Measurements from ENCODE around the gene CD244.
"Not testable (repeated sequence)": the region's sequence is repeated elsewhere in the genome, so short reads cannot be mapped to it uniquely, and the experiment has no call there.

CD244 gene

DNA sequence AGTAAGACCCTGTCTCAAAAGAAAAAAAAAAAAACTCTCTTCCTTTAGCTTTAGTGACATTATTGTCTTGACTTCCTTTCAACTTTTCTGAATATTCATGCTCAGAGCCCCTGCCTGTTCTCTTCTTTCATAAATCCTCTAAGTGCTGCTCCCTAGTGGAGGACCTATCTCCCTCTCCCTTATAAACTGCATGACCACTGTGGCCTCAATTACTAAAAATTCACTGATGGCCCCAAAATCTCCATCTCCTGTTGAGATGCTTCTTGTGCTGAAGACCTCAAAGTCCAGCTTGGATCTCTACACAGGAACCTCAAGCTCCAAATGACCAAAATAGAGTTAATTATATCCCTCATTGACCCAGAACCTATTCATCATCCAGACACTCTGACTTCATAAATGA, 14.5 kb upstream of the CD244 start:
- no peak for DNase-seq

DNA sequence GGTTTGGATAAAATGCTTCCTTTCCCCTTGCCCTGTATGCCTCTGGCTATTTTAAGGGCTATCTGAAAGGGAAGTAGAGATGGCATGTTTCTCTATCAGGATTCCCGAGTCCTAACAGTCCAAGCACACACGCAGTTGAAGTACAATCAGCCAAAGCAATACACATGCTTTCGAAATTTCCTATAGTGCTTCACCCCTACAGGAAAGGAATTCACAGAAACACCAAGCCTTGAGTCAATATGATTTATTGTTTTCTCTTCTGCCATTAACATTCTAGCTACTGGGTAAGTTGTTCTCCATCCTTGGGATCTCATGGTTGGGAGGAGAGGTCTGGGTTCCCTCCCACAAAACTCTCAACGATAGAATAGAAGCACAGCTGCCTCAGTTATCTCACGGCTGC, 13.6 kb upstream of the CD244 start:
- no peak for DNase-seq

DNA sequence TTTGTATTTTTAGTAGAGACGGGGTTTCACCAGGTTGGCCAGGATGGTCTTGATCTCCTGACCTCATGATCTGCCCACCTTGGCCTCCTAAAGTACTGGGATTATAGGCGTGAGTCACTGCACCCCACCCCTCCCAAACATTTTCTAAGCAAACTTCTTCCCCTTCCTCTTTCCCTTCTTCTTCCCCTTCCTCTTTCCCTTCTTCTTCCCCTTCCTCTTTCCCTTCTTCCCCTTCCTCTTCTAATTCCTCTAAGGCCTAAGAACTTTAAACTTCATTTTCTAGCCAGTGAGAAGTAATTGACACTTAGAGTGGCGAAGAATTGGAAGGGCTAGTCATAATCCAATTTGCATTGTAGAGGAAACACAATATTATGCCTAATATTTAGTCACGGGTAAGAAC, 12.9 kb upstream of the CD244 start:
- DNase-seq = not testable (repeated sequence)

DNA sequence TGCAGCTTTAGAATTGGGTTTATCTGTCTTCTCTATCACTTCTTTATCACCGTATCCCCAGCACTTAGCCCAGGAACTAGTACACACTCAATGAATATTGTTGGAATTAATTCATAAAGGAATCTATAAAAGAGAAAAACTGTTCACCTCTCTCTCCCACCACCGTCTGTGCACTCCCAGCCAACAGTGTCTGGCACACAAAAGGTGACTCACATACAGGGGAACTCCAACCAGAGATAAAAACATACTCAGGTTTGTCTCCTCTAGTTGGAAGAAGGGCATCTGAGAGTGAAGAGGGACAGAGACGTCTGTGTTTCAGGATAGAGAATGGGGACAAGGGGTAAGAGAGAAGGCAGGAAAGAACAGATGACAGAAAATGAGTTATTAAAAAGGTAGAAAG, 12.2 kb upstream of the CD244 start:
- no peak for DNase-seq

DNA sequence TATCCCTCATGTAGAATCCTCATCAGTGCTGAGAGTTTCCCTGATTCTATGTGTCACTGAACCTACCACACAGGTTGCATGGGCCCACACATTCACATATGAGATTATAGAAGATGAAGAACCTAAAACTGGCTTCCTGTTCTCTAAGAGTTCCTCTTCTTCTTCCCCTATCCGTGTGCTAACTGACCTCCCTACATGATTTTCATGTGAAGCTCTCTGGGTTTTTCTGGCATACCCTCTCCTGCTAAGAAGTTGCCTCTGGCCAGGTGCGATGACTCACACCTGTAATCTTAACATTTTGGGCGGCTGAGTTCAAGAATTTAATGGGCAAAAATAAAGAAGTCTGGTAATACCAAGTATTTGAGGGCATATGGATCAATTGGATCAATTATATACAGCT, 5.5 kb upstream of the CD244 start:
- no peak for DNase-seq

DNA sequence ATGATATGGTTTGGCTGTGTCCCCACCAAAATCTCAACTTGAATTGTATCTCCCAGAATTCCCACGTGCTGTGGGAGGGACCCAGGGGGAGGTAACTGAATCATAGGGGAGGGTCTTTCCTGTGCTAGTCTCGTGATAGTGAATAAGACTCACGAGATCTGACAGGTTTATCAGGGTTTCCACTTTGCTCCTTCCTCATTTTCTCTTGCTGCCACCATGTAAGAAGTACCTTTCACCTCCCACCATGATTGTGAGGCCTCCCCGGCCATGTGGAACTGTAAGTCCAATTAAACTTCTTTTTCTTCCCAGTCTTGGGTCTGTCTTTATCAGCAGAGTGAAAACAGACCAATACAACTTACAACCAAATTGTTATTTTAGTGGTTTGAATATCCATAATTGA, 5.0 kb upstream of the CD244 start:
- DNase-seq = not testable (repeated sequence)

DNA sequence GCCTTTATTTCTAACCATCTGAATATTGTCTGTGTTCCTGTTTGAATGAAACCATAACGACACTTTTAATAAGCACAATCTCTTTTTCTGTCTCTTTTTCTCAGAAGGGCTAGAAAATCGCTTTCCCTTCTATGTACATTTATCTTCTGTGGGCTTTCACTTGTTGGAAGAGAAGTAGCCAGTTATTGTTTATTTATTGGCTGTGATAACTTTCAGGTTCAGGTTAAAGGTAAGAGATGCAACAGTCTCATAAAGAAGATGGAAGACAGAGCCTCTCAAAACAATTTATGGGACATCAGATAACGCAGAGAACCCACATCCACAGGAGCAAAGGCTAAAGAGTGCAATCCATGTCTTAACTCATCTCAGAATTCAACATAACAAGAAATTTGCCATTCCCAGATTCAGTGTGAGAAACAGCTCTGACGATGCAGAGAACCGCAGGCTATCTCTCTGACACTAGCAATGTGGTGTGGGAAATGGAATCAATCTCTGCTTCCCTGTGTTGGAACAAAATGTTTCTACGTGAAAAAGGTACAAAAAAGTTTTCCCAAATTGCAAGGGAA, 4.1 kb upstream of the CD244 start:
- no peak for DNase-seq

DNA sequence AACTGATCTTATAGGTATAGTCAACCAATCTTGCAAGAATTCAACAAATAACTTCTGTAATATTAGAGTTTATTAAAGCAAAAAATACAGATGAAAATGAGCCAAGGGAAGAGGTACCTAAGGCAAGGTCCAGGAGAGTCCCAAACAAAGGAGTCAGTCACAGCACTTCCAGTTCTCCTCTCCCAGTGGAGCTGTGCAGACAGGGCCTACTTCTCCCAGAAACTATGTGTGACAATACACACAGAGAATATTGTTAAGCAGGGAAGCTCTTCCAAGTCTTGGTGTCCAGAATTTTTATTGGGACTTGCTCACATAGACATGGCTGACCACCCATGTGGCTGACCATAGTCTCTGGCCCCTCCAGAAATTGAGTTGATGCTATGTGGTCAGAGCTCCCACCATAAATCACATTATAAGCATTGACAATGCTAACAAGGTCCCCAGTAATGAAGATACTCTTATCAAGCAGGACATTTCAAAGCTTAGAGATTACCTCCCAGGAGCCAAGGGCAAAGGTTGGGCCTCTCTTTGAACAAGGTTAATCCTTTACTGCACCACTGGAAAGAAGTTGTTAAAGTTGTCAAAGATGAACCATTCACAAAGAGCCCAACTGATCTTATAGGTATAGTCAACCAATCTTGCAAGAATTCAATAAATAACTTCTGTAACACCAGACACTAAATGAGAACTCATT, 3.5 kb upstream of the CD244 start:
- DNase-seq = no peak

DNA sequence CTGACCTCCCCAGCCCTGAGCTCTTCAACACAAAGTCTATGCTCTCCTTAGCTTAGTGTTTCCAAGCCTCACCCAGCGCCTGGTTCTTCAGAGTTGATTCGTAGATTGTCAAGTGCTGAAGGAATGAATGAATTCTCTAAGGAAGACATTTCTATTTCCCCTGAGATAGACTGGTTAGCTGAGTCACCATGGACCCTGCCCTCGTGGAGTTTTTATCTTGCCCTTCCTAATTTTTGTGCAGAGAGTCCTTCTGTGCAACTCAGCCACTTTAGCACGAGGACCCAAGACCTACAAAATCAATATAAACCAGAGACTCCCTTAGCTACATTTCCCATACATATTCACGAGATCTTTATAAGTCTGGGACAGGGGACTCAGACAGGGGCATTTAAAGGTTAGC, 2.6 kb upstream of the CD244 start:
- DNase-seq = no peak

DNA sequence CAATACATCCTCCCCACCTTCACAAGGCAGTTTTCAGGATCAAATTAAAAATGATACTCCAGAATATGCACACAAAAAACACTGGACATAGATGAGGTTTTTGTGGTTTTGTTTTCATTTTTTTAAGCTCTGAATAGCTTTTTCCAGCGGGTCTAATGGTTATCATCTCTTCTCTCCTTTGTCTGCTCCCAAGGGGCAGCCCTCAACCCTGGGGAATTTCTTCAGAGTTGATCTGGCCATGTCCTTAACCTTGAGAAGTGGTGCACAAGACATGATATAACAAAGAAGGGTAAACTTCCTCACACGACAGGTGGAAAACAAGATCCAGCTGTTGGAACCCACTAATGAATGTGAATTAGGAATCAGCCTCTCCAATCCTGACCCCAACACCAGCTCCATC, 1.5 kb upstream of the CD244 start:
- DNase-seq = no peak

DNA sequence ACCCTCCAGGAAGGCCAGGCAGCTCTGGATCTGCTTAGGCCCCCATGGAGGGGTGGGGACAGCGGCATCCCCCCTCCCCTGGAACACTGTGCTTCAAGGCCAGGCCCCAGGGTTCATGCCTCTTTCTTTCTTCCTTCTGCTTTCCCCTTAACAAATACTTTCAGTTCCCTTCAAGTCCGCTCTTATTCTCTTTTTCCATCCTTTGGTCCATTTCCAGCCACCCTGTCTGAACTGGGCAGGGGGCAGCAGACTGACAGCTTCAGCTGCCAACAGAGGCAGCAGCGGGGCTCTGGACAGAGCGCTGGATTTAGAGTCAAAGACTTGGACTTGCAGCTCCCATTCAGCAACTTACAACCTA, 1.1 kb upstream of the CD244 start:
- no peak for DNase-seq

DNA sequence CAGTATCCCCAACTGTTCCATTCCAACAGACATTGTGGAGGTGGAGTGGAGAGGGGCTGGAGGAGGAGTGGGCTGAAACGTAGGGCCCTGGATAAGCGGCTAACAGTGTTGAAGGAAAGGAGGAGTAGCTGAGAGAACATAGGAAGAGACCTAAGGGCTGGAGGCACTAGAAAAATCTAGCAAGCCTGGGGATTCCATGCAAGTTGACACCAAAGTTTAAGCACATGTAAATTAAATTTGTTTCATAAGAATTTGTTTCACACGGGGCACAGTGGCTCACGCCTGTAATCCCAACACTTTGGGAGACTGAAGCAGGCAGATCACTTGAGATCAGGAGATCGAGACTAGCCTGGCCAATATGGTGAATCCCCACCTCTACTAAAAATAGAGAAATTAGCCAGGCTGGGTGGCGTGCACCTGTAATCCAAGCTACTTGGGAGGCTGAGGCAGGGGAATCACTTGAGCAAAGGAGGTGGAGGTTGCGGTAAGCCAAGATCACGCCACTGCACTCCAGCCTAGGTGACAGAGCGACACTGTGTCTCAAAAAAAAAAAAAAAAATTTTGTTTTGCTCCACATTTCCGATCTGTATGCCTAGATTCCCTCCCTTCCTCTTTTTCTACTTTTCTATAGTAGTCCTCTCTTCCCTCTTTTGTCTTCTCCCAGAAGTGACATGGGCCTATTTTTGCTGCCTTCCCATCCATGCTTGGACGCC, 530 bp upstream of the CD244 start:
- no peak for DNase-seq

DNA sequence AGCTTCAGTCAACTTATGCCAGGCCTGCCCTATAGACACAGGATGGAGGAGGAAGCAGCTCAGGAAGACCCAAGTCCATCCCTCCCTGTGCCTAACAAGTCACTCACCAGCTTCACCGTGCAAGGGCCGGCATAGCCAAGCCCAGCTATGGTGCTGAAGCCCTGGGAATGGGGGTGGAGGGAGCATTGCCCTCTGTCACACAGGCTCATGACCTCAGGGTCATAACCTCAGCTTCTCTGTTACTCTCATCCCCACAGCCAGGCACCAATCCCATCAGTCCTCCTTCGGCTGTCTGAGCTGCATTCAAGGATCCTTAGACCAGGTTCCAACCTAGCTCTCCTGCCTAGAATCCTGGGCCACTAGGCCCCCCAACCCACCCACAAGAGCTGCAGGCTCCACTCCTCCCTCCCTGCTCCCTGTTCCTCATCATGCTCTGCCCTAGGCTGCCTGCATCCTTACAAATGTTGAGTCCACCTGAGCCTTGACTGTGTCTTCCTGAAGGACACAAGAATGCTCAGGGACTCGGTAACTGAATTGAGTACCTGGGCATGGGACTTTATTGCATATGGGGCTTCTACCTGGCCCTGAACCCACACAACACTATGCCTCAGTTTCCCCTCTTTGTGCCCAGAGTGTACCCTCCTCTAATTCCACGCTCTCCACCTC, 1.7 kb downstream of the CD244 start:
- DNase-seq = no peak

DNA sequence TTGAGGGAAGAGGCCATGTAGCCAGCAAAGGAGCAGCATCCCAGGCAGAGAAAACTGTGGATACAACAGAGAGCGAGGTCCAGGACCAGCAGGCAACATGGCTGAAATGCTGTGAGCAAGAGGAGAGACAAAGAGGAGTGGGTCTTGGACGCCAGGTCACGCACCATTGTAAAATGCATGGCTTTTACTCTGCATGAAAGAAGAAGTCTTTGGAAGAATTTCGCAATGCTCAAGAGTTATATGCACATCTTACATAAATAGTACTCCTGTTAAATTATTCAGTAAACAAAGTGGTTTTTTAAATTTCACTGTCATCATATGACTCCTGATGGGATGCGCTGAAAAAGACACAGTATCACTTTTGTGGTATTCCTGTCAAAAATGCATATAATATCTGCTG, 3.5 kb downstream of the CD244 start:
- DNase-seq = no peak

DNA sequence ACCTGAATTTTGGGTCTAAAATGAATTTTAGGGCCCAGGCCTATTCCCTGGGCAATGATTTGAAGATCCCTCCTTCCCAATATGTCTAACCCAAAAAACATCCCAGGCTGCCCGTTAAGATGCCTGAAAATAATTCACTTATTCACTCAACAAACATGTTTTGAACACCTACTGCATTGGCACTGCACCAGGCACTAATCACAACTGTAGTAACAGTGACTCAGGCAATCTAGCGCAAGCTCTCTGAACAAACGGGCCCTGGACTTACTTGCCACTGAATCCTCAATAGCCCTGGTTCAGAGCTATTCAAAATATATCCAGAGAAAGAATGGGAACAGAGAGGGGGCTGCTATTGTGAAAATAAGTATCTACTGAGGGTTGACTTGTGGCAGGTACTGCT, 4.2 kb downstream of the CD244 start:
- no peak for DNase-seq

DNA sequence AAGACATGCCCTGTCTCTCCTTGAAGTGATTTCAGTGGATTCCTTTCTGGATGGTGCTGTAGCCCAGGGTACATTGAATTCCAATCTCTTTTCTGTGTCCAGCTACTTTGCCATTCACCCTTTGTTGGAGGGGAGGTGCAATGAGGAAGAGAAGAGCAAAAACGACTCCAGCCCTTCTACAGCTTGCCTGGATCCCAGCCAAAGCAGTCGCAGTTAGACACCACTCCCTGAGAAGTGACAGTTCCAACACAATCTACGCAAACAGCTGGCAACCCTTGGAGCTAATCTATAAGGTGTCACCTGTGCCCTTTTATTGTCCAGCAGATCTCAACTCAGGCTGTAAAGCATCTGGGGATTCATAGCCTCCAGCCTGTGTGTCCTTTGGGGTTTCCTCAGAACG, 4.6 kb downstream of the CD244 start:
- no peak for DNase-seq

DNA sequence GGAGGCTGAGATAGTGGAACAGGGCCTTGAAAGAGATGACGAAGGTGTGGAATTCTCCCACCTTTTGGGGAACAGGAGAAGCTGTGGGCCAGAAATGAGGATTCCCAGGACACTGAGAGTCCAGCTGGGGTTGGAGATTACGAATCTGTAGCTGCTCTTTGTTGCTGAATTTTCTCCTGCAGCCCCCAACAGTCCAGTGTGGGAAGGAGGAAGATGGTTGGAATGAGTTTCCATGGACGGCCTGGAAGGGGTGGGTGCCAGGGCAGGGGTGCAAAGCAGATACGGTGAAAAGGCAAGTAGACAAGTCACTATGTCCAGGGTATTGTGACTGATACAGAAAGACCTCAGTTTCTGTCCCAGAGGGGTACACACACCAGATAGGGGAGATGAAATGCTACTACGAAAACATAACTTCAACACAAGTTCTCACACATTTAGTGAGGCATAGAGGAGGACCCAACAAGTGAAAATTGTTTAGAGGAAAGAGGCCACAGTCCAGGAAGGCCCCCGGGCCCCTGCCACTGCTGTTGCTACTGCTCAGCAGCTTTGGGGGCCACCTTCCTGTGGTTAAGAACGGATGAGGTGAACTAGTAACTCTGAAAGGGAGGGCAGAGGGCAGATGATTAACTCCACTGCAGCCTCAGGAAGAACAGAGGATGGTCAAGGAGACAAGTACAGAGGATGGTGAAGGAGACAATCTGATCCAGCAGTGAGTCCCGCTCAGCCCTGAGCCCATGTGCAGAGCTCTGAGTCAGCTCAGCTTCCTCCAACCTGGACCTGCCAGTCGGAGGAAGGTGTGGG, 7.3 kb downstream of the CD244 start:
- no peak for DNase-seq

DNA sequence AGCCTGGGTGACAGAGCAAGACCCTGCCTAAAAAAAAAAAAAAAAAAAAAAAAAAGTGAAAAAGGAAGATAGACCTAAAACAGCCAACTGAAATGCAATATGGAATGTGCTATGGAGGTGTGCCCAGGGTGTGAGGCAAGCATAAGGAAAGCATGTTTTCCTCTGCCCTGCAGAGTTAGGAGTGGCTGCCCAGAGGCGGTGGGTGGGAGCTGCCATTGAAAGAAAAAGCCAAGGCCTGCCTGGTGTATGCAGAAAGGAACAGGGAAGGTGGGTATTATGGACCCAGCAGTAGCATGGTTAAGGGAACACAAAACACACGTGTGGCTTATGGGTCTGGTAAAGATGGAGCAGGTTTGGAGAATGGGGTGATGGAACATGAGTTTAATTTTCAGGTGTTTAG, 8.9 kb downstream of the CD244 start:
- DNase-seq = no peak

DNA sequence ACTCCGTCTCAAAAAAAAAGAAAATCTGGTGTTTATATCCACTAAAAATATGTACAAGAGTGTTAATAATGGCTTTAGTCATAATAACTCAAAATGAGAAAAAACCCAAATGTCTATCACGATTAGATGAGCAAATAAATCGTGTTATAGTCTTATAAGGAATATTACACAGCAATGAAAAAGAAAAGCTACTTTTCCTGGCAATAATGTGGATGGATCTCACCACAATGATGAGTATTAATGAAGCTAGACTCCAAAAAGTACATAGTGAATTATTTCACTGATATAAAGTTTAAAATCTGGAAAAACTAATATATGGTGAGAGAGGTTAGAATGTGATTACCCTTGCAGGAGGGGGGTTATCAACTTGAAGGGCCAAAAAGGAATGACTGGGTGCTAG, 9.7 kb downstream of the CD244 start:
- DNase-seq = no peak

DNA sequence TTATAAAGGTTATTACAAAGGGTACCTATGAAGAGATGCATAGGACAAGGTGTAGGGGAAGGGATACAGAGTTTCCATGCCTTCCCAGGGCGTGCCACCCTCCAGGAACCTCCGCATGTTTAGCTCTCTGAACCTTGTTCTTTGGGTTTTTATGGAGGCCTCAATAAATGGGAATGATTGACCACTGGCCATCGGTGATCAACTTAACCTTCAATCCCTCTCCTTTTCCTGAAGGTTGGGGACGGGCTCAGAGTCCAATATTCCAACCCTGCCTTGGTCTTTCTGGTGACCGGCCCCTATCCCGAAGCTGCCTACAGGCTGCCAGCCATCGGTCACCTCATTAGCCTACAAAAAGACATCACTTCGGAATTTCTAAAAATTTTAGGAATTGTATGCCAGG, 11.7 kb downstream of the CD244 start:
- DNase-seq = no peak

DNA sequence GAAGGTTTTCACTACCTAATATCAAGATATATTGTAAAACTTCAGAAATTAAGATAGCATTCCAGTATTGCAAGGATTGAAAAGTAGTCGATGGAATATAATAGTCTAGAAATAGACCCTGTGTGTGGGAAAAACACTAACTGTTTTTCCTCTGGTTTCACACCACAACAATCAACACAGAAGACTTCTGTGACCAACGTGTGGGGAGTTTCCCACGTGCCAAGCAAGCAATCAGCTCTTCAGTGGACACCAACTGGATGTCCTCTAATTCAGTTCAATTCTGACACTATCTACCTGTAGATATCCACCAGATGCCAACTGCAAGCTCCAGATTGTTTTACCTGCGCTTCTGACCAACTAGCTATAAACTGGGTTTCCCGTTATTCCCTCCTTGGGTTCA, 12.1 kb downstream of the CD244 start:
- DNase-seq = no peak

DNA sequence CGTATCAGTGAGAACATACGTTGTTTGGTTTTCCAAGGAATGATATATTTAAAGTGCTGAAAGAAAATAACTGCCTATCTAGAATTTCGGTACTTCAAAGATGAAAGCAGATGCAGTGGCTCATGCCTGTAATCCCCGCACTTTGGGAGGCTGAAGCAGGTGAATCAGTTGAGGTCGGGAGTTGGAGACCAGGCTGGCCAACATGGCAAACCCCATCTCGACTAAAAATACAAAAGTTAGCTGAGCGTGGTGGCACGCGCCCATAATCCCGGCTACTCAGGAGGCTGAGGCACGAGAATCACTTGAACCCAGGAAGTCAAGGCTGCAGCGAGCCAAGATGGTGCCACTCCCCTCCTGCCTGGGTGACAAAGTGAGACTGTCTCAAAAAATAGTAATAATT, 16.4 kb downstream of the CD244 start:
- no peak for DNase-seq
